Lower leg skin (tissue), 4 donors: ENCODE measurements around the gene GSC2. TPM values are rescaled to one million over a fixed set of nuclear protein-coding genes. Genes with fewer than 3 reads are reported as not detected.
A peak's percentile ranks its signal among the peaks of the same experiment; 100 is the strongest.

Experiments
- DNase-seq, 2 donors: peaks; one replicate each; pipeline ENCODE4 v3.0.0-alpha.2; 2019; ENCODE audit warnings: low spot score in 2 of 2
- H3K4me3 ChIP-seq: fragments of 200-600 bp; sonication (generic); 2 replicates; pipeline ENCODE4 v1.5.1; 2017; ENCODE audit warnings: mild to moderate bottlenecking, low read depth; ENCODE audit not compliant: poor library complexity, severe bottlenecking
- CTCF ChIP-seq, 3 donors: fragments of 450-650 bp; IDR thresholded peaks; one replicate each; pipeline ENCODE4 v1.5.1; 2016; ENCODE audit warnings: antibody characterized with exemption in 3 of 3, mild to moderate bottlenecking in 3 of 3, moderate library complexity in 2 of 3
- POLR2A ChIP-seq, 2 donors: fragments of 450-650 bp; IDR thresholded peaks; one replicate each; pipeline ENCODE4 v1.6.1; 2016 to 2017; ENCODE audit warnings: antibody characterized with exemption in 2 of 2, mild to moderate bottlenecking in 1 of 2, moderate library complexity in 1 of 2
- WGBS, 2 donors: methylation state at CpG; one replicate each; pipeline ENCODE4 v1.1.5; 2018; 5-methylcytosine and 5-hydroxymethylcytosine counted together
- intact Hi-C: fragments of 100-400 bp; cut with DNase I; formaldehyde crosslinking; loops from one replicate; pipeline ENCODE4 v1.15.0; 2023; ENCODE audit warnings: low total_unique reads
- total RNA-seq, 4 donors: library from RNA; depleted of rRNA; stranded (reverse); fragments of >200 nt; gene quantifications; one replicate each; pipeline ENCODE4 v1.1.0, GENCODE V29; 2016

Gene GSC2
- total RNA-seq, 4 donors from 2014 or later, result 0.42 to 2.6 TPM; not detected in 2

- TF ChIP-seq CTCF (IDR thresholded peaks at IDR 0.05), result no peak
- TF ChIP-seq POLR2A (IDR thresholded peaks at IDR 0.05), result no peak
- no peak for DNase-seq
- intact Hi-C loops, result loop anchor here (10.0 kb wide), 1 partner anchor 501 kb away; no protein-coding TSS in a partner anchor
- H3K4me3 ChIP-seq, result no peak overlapping the region
- 91 to 93% methylated on average over 13 of the region's 13 CpGs for WGBS, 2 donors
These were observed 16.5 kb downstream of the GSC2 start for GRCh38 chr22:19133561-19133960.

- WGBS, 2 donors, result 90 to 91% methylated on average over 9 of the region's 9 CpGs
- no peak for TF ChIP-seq POLR2A (IDR thresholded peaks at IDR 0.05)
- no peak for DNase-seq
- intact Hi-C loops, result loop anchor here (10.0 kb wide), 1 partner anchor 502 kb away; no protein-coding TSS in a partner anchor
- H3K4me3 ChIP-seq, result no peak overlapping the region
These were observed 17.2 kb downstream of the GSC2 start for GRCh38 chr22:19132693-19133400.

- intact Hi-C loops, result loop anchor here (10.0 kb wide), 1 partner anchor 503 kb away; no protein-coding TSS in a partner anchor
- H3K4me3 ChIP-seq, result no peak overlapping the region
- TF ChIP-seq CTCF (IDR thresholded peaks at IDR 0.05) (no peak), POLR2A (IDR thresholded peaks at IDR 0.05) (no peak)
- DNase-seq, result no peak
- WGBS, 2 donors, result 94 to 95% methylated on average over 19 to 20 of the region's 20 CpGs
These were observed 17.9 kb downstream of the GSC2 start for GRCh38 chr22:19132153-19132552.

- DNase-seq, result no peak
- 95 to 96% methylated on average over 19 of the region's 19 CpGs for WGBS, 2 donors
- H3K4me3 ChIP-seq, result no peak overlapping the region
- intact Hi-C loops, result loop anchor here (10.0 kb wide), 1 partner anchor 503 kb away; no protein-coding TSS in a partner anchor
- TF ChIP-seq POLR2A (IDR thresholded peaks at IDR 0.05), result no peak
- no peak for TF ChIP-seq CTCF (IDR thresholded peaks at IDR 0.05)
These were observed 18.4 kb downstream of the GSC2 start for GRCh38 chr22:19131685-19132015.

- WGBS, 2 donors, result 82 to 87% methylated on average over 23 to 26 of the region's 27 CpGs
- intact Hi-C loops, result loop anchor here (10.0 kb wide), 1 partner anchor 504 kb away; no protein-coding TSS in a partner anchor
- DNase-seq, result no peak
- H3K4me3 ChIP-seq, result no peak within 1 kb of the TSS
- TF ChIP-seq CTCF (IDR thresholded peaks at IDR 0.05) (no peak), POLR2A (IDR thresholded peaks at IDR 0.05) (no peak)
These were observed 19.0 kb downstream of the GSC2 start, which contains the start of gene TSSK2 for GRCh38 chr22:19130959-19131684. Gene TSSK2 (plus strand): TSS chr22:19131308. CDS start chr22:19131400, 92 bp downstream.

GRCh38 chr22:19129871-19130270 lies 20.2 kb downstream of the GSC2 start:
- intact Hi-C loops, result loop anchor here (10.0 kb wide), 1 partner anchor 505 kb away; no protein-coding TSS in a partner anchor
- no peak for TF ChIP-seq POLR2A (IDR thresholded peaks at IDR 0.05)
- TF ChIP-seq CTCF (IDR thresholded peaks at IDR 0.05), result no peak
- H3K4me3 ChIP-seq, result no peak overlapping the region
- 33 to 45% methylated on average over 8 of the region's 8 CpGs for WGBS, 2 donors
- DNase-seq, result peak in 1 of 2 donors; percentile 54
